ENCODE results near the gene FBXO47. TPM values are rescaled to one million over a fixed set of nuclear protein-coding genes. Genes with fewer than 3 reads are reported as not detected.
A peak's percentile ranks its signal among the peaks of the same experiment; 100 is the strongest.

The FBXO47 gene
- total RNA-seq, 1 donor from 2014 or later: not detected

DNA sequence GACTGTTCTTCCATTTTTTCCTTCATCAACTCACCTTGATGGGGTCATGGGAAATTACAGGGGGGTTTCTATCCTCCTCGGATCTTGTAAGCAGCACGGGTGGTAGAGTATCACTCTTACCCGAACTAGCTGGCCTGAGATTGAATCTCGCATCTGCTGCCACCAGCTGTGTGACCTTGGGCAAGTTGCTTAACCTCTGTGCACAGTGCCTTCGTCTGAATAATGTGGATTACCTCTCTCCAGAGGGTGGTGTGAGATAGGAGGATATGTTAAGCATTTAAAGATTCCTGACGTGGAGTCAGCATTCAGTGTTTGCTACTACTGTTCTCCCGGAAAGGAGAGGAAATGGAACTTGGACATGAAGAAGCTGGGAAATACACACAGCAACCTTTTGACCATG is 72.9 kb downstream of the FBXO47 start:
- Mint-ChIP-seq H3K4me3 (ENCODE audit: unreplicated experiment) (no peak overlapping the region), H3K27me3 (ENCODE audit: low read depth) (no peaks in the 10 kb centered on the region), H3K9me3 (ENCODE audit: low read depth) (no peaks in the 10 kb centered on the region), H3K27ac (ENCODE audit: unreplicated experiment) (peak overlapping the region; percentile 58), H3K4me1 (ENCODE audit: low read depth) (peaks cover 78% of the 10 kb centered on the region), H3K36me3 (ENCODE audit: low read depth) (peaks cover 40% of the 10 kb centered on the region)
- no peak for DNase-seq (ENCODE audit: low spot score)
- TF ChIP-seq, protein P1, sequence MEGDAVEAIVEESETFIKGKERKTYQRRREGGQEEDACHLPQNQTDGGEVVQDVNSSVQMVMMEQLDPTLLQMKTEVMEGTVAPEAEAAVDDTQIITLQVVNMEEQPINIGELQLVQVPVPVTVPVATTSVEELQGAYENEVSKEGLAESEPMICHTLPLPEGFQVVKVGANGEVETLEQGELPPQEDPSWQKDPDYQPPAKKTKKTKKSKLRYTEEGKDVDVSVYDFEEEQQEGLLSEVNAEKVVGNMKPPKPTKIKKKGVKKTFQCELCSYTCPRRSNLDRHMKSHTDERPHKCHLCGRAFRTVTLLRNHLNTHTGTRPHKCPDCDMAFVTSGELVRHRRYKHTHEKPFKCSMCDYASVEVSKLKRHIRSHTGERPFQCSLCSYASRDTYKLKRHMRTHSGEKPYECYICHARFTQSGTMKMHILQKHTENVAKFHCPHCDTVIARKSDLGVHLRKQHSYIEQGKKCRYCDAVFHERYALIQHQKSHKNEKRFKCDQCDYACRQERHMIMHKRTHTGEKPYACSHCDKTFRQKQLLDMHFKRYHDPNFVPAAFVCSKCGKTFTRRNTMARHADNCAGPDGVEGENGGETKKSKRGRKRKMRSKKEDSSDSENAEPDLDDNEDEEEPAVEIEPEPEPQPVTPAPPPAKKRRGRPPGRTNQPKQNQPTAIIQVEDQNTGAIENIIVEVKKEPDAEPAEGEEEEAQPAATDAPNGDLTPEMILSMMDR (IDR thresholded peaks at IDR 0.05): no peak

DNA sequence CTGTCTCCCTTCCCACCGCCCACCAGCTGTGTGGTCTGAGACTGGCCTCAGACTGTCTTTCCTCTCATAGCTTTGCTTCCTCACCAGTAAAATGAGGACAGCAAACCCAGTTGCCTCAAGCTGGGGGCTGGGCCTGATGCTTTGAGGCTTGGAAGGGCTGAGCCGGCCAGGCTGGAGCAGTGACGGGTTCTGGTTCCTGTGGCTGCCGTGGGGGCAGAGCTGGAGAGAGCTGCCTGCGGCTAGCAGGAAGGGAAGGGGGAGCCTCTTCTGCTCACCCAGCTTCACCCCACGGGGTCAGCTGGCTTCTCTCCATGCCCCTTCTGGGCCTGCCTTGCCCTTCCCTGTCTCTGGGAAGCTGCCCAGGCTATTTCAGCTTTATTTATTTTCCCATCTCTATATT is 73.6 kb downstream of the FBXO47 start:
- TF ChIP-seq, protein P1 (IDR thresholded peaks at IDR 0.05): no peak
- Mint-ChIP-seq H3K4me1 (ENCODE audit: low read depth) (peaks cover 74% of the 10 kb centered on the region), H3K9me3 (ENCODE audit: low read depth) (no peaks in the 10 kb centered on the region), H3K27ac (ENCODE audit: unreplicated experiment) (peak overlapping the region; percentile 58), H3K36me3 (ENCODE audit: low read depth) (peaks cover 44% of the 10 kb centered on the region), H3K27me3 (ENCODE audit: low read depth) (no peaks in the 10 kb centered on the region), H3K4me3 (ENCODE audit: unreplicated experiment) (no peak overlapping the region)
- DNase-seq (ENCODE audit: low spot score): no peak

DNA sequence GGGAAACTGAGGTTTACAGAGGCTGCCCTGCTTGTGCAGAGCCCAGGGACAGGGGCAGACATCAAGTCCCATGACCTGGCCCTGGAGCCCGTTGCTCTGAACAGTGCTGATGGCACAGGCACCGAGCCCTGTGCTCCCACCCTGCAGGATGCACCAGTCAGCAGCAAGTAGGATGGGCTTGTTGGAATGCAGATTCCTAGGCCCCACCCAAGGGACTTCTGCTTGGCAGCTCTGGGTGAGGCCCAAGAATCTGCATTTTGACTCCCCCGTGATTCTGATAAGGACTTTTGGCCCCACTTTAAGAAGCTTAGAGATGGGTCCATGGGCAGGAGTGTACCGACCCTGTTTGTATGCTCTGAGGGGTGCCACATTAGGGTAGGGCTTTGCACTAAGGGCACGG is 74.1 kb downstream of the FBXO47 start:
- Mint-ChIP-seq H3K36me3 (ENCODE audit: low read depth) (peaks cover 41% of the 10 kb centered on the region), H3K4me3 (ENCODE audit: unreplicated experiment) (no peak overlapping the region), H3K9me3 (ENCODE audit: low read depth) (no peaks in the 10 kb centered on the region), H3K27ac (ENCODE audit: unreplicated experiment) (peak overlapping the region; percentile 58), H3K4me1 (ENCODE audit: low read depth) (peaks cover 73% of the 10 kb centered on the region), H3K27me3 (ENCODE audit: low read depth) (no peaks in the 10 kb centered on the region)
- TF ChIP-seq, protein P1 (IDR thresholded peaks at IDR 0.05): no peak
- no peak for DNase-seq (ENCODE audit: low spot score)

DNA sequence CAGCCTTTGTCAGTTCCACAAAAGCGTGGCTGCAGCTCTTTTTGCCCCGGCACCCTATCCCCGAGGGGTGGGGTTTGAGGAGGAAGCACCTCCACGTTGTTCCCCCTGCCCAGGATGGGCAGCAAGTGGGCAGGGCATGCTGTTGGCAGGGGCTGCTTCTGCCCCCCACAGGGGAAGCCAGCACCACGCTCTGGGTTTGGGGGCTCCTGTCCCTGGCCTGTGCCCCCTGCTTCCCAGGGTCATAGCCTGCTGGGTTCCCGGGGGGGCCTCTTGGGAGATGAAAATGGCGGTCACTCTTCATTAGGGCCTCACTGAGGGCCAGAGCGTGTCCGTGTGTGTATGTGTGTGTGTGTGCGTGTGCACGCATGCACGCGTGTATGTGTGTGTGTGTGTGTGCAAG is 74.6 kb downstream of the FBXO47 start:
- no peak for DNase-seq (ENCODE audit: low spot score)
- Mint-ChIP-seq H3K4me1 (ENCODE audit: low read depth) (peaks cover 69% of the 10 kb centered on the region), H3K36me3 (ENCODE audit: low read depth) (peaks cover 36% of the 10 kb centered on the region), H3K4me3 (ENCODE audit: unreplicated experiment) (no peak overlapping the region), H3K9me3 (ENCODE audit: low read depth) (no peaks in the 10 kb centered on the region), H3K27ac (ENCODE audit: unreplicated experiment) (peak overlapping the region; percentile 58), H3K27me3 (ENCODE audit: low read depth) (no peaks in the 10 kb centered on the region)
- TF ChIP-seq, protein P1 (IDR thresholded peaks at IDR 0.05): no peak

DNA sequence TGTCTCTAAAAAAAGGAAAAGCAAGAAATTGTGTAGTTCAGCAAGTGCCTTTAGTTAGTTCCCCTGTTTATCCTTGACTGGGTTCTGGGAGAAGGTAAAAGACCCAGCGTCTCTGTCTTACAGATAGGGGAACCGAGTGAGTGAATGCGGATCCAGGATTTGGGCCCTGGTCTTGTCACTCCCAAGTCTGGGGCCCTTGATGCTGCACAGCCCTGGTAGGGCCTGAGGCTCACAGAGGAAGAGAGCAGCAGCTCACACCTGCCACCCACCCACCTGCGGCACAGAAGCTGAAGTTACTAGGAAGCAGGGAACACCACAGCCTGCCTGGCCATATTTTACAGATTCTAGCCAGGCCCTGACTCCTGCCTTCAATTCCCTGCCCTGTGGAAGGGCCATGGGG is 75.1 kb downstream of the FBXO47 start:
- TF ChIP-seq, protein P1 (IDR thresholded peaks at IDR 0.05): no peak
- Mint-ChIP-seq H3K27ac (ENCODE audit: unreplicated experiment) (no peak overlapping the region), H3K27me3 (ENCODE audit: low read depth) (no peaks in the 10 kb centered on the region), H3K36me3 (ENCODE audit: low read depth) (peaks cover 35% of the 10 kb centered on the region), H3K4me1 (ENCODE audit: low read depth) (peaks cover 69% of the 10 kb centered on the region), H3K9me3 (ENCODE audit: low read depth) (no peaks in the 10 kb centered on the region), H3K4me3 (ENCODE audit: unreplicated experiment) (no peak overlapping the region)
- no peak for DNase-seq (ENCODE audit: low spot score)
